SK-N-SH (cell line): Measurements from ENCODE around the gene ICE1.

Source experiments
- CTCF ChIP-seq: fragments of 200-600 bp; sonication (generic); IDR thresholded peaks from 2 replicates; pipeline ENCODE4 v1.6.1; 2017; ENCODE audit warnings: antibody characterized with exemption, mild to moderate bottlenecking, moderate library complexity
- ELF1 ChIP-seq: IDR thresholded peaks from 2 replicates; pipeline ENCODE4 v1.4.0; 2012
- EZH2phosphoT487 ChIP-seq: fragments of 200-600 bp; sonication (generic); IDR thresholded peaks from 2 replicates; pipeline ENCODE4 v1.6.1; 2017; ENCODE audit warnings: low read depth, mixed run types, mild to moderate bottlenecking, antibody characterized with exemption, moderate library complexity, borderline replicate concordance
- MAX ChIP-seq: IDR thresholded peaks from 2 replicates; pipeline ENCODE4 v1.4.0; 2012; ENCODE audit warnings: low read depth
- NRF1 ChIP-seq: IDR thresholded peaks from 2 replicates; pipeline ENCODE4 v1.6.1; 2012; ENCODE audit warnings: low read depth, mild to moderate bottlenecking, low read length
- POLR2AphosphoS5 ChIP-seq: IDR thresholded peaks from 2 replicates; pipeline ENCODE4 v1.6.1; 2012; ENCODE audit warnings: low read depth, low read length
- SIN3A ChIP-seq: IDR thresholded peaks from 2 replicates; pipeline ENCODE4 v1.6.1; 2012; ENCODE audit warnings: low read depth, mild to moderate bottlenecking, low read length, moderate library complexity, borderline replicate concordance

- no peak for TF ChIP-seq SIN3A
- TF ChIP-seq MAX: no peak
- TF ChIP-seq NRF1: no peak
- TF ChIP-seq ELF1: no peak
- TF ChIP-seq CTCF: no peak
- no peak for TF ChIP-seq EZH2phosphoT487
- no peak for TF ChIP-seq POLR2AphosphoS5
Measured at GRCh38 chr5:5532306-5533076, 110.0 kb downstream of the ICE1 start.
